ENCODE data around the gene POC1B.

POC1B gene

GRCh38 chr12:89528434-89528833, 2.6 kb upstream of the POC1B start:
- TF ChIP-seq FOXP2 (optimal IDR thresholded peaks at IDR 0.05; ENCODE audit: control extremely low read depth, extremely low read length, insufficient read depth): no peak
- TF ChIP-seq POLR2AphosphoS5 (IDR thresholded peaks at IDR 0.05; ENCODE audit: borderline replicate concordance, low read depth, low read length): no peak
- no peak for TF ChIP-seq EZH2 (IDR thresholded peaks at IDR 0.05)
- H3K27ac ChIP-seq: peak overlapping the region; percentile 42; the same call in 1 of the 2 replicates
- peak overlapping the region; percentile 67 for H3K4me3 ChIP-seq
- no peak for DNase-seq (ENCODE audit: low read depth, low spot score)
- H3K9ac ChIP-seq (ENCODE audit: insufficient read length): no peak overlapping the region
- H3K36me3 ChIP-seq (ENCODE audit: insufficient read depth, low read length): peaks cover 4% of the 10 kb centered on the region; the same call in 1 of the 2 replicates
- H3K9me3 ChIP-seq (ENCODE audit: low read depth, low read length): no peaks in the 10 kb centered on the region

GRCh38 chr12:89525305-89525823, 483 bp downstream of the POC1B start:
- TF ChIP-seq EZH2 (IDR thresholded peaks at IDR 0.05) (no peak), FOXP2 (optimal IDR thresholded peaks at IDR 0.05; ENCODE audit: control extremely low read depth, extremely low read length, insufficient read depth) (no peak), POLR2AphosphoS5 (IDR thresholded peaks at IDR 0.05; ENCODE audit: borderline replicate concordance, low read depth, low read length) (no peak)
- no peak overlapping the region for H3K27ac ChIP-seq
- no peak for DNase-seq (ENCODE audit: low read depth, low spot score)

GRCh38 chr12:89524541-89525304, 1.1 kb downstream of the POC1B start, which contains the start of gene GALNT4:
TSS of gene GALNT4 (minus strand) at chr12:89524796. CDS start at chr12:89524549, 247 bp downstream.
- Histone ChIP-seq H3K36me3 (ENCODE audit: insufficient read depth, low read length) (peaks cover 7% of the 10 kb centered on the region; the same call in 1 of the 2 replicates), H3K9ac (ENCODE audit: insufficient read length) (peak within 1 kb of the TSS; percentile 81), H3K4me3 (peak within 1 kb of the TSS; percentile 98), H3K27ac (no peak within 1 kb of the TSS), H3K9me3 (ENCODE audit: low read depth, low read length) (no peaks in the 10 kb centered on the region)
- TF ChIP-seq EZH2 (IDR thresholded peaks at IDR 0.05): no peak
- no peak; the same call in 1 of the 2 replicates for TF ChIP-seq POLR2AphosphoS5 (IDR thresholded peaks at IDR 0.05; ENCODE audit: borderline replicate concordance, low read depth, low read length)
- no peak for TF ChIP-seq FOXP2 (optimal IDR thresholded peaks at IDR 0.05; ENCODE audit: control extremely low read depth, extremely low read length, insufficient read depth)
- DNase-seq (ENCODE audit: low read depth, low spot score): no peak

More at GRCh38 chr12:89525305-89525823, 483 bp downstream of the POC1B start:
- Histone ChIP-seq H3K9ac (ENCODE audit: insufficient read length) (peak overlapping the region; percentile 81), H3K36me3 (ENCODE audit: insufficient read depth, low read length) (peaks cover 7% of the 10 kb centered on the region; the same call in 1 of the 2 replicates), H3K9me3 (ENCODE audit: low read depth, low read length) (no peaks in the 10 kb centered on the region), H3K4me3 (peak overlapping the region; percentile 98)

- H3K9me3 ChIP-seq (ENCODE audit: low read depth, low read length): no peaks in the 10 kb centered on the region
- peak overlapping the region; percentile 98 for H3K4me3 ChIP-seq
- DNase-seq (ENCODE audit: low read depth, low spot score): no peak
- H3K9ac ChIP-seq (ENCODE audit: insufficient read length): peak overlapping the region; percentile 81
- peaks cover 7% of the 10 kb centered on the region; the same call in 1 of the 2 replicates for H3K36me3 ChIP-seq (ENCODE audit: insufficient read depth, low read length)
- H3K27ac ChIP-seq: no peak overlapping the region
- TF ChIP-seq EZH2 (IDR thresholded peaks at IDR 0.05) (no peak), FOXP2 (optimal IDR thresholded peaks at IDR 0.05; ENCODE audit: control extremely low read depth, extremely low read length, insufficient read depth) (no peak), POLR2AphosphoS5 (IDR thresholded peaks at IDR 0.05; ENCODE audit: borderline replicate concordance, low read depth, low read length) (no peak)
Measured at GRCh38 chr12:89523843-89524540, 1.9 kb downstream of the POC1B start.

DNA sequence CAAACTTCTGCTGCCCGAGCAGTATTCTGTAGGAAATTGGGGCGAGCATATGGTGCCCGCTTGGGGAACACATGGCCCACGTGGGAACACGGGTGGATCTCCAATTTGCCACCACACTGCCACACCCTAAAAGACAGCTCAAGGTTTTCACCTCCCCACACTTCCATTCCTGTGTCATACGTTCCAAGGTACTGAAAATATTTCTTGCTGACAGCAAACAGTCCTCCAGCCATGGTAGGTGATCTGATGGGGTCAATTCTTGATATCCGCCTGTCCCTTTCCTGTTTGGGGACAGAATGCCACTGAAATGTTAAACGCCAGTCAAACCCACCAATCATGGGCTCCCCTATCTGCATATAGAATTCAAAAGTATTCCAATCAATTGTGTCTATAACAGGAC, 2.5 kb downstream of the POC1B start:
- H3K9me3 ChIP-seq (ENCODE audit: low read depth, low read length): no peaks in the 10 kb centered on the region
- no peak for DNase-seq (ENCODE audit: low read depth, low spot score)
- peaks cover 7% of the 10 kb centered on the region; the same call in 1 of the 2 replicates for H3K36me3 ChIP-seq (ENCODE audit: insufficient read depth, low read length)
- H3K27ac ChIP-seq: no peak overlapping the region
- TF ChIP-seq POLR2AphosphoS5 (IDR thresholded peaks at IDR 0.05; ENCODE audit: borderline replicate concordance, low read depth, low read length) (no peak), FOXP2 (optimal IDR thresholded peaks at IDR 0.05; ENCODE audit: control extremely low read depth, extremely low read length, insufficient read depth) (no peak), EZH2 (IDR thresholded peaks at IDR 0.05) (no peak)
- H3K9ac ChIP-seq (ENCODE audit: insufficient read length): no peak overlapping the region
- H3K4me3 ChIP-seq: no peak overlapping the region

GRCh38 chr12:89521364-89522223, 4.3 kb downstream of the POC1B start:
- Histone ChIP-seq H3K9ac (ENCODE audit: insufficient read length) (peak overlapping the region; percentile 14), H3K27ac (no peak overlapping the region), H3K36me3 (ENCODE audit: insufficient read depth, low read length) (peaks cover 7% of the 10 kb centered on the region; the same call in 1 of the 2 replicates), H3K4me3 (0 out of 2 replicates have a peak overlapping the region, but pooled peaks have one; percentile 19), H3K9me3 (ENCODE audit: low read depth, low read length) (no peaks in the 10 kb centered on the region)
- DNase-seq (ENCODE audit: low read depth, low spot score): no peak
- no peak for TF ChIP-seq POLR2AphosphoS5 (IDR thresholded peaks at IDR 0.05; ENCODE audit: borderline replicate concordance, low read depth, low read length)
- no peak for TF ChIP-seq FOXP2 (optimal IDR thresholded peaks at IDR 0.05; ENCODE audit: control extremely low read depth, extremely low read length, insufficient read depth)
- no peak for TF ChIP-seq EZH2 (IDR thresholded peaks at IDR 0.05)

DNA sequence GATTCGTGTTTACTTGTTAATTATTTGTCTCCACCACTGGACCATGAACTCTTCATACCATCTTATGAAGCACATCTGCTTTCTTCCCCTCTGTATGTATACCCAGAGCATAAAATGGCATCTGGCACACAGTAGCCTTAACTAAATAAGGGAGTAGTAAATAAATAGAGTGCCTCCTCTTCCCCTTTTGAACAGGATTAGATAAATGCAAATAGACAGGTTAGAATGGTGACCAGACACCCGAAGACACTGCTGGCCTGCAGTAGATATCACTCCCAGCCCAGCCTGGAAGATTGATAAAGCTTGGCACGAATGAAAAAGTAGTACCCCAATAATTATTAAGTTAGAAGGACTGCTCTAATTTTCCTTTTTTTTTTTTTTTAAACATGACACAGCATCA, 8.1 kb downstream of the POC1B start:
- Histone ChIP-seq H3K4me3 (no peak overlapping the region), H3K9ac (ENCODE audit: insufficient read length) (no peak overlapping the region), H3K9me3 (ENCODE audit: low read depth, low read length) (no peaks in the 10 kb centered on the region), H3K27ac (no peak overlapping the region), H3K36me3 (ENCODE audit: insufficient read depth, low read length) (peaks cover 3% of the 10 kb centered on the region; the same call in 1 of the 2 replicates)
- DNase-seq (ENCODE audit: low read depth, low spot score): no peak
- no peak for TF ChIP-seq EZH2 (IDR thresholded peaks at IDR 0.05)
- no peak for TF ChIP-seq FOXP2 (optimal IDR thresholded peaks at IDR 0.05; ENCODE audit: control extremely low read depth, extremely low read length, insufficient read depth)
- TF ChIP-seq POLR2AphosphoS5 (IDR thresholded peaks at IDR 0.05; ENCODE audit: borderline replicate concordance, low read depth, low read length): no peak
